ENCODE measurements around the gene MAD2L1.

DNA sequence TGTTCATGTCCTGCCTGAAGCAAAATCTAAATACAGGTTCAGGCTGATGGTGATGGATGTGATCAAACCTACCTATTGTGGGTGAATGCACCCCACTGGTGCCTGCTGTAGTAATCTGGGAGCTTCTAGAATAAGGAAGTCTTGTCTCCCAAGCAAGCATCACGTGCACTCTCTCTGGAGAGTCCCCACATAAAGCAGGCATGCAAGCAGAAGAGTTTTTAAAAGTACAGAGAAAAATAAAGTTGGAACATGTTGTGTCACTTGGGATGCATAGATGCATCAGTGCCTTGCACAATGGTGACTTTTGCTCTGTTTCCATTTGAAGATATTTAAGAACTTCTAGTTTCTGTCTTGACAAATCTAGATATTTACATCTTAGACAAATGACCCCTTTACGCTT lies 54.9 kb downstream of the MAD2L1 start:
- TF ChIP-seq, protein P1, sequence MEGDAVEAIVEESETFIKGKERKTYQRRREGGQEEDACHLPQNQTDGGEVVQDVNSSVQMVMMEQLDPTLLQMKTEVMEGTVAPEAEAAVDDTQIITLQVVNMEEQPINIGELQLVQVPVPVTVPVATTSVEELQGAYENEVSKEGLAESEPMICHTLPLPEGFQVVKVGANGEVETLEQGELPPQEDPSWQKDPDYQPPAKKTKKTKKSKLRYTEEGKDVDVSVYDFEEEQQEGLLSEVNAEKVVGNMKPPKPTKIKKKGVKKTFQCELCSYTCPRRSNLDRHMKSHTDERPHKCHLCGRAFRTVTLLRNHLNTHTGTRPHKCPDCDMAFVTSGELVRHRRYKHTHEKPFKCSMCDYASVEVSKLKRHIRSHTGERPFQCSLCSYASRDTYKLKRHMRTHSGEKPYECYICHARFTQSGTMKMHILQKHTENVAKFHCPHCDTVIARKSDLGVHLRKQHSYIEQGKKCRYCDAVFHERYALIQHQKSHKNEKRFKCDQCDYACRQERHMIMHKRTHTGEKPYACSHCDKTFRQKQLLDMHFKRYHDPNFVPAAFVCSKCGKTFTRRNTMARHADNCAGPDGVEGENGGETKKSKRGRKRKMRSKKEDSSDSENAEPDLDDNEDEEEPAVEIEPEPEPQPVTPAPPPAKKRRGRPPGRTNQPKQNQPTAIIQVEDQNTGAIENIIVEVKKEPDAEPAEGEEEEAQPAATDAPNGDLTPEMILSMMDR (IDR thresholded peaks at IDR 0.05), result no peak
- no peak for TF ChIP-seq POLR2AphosphoS5 (IDR thresholded peaks at IDR 0.05)
